Ovary (tissue), 9 donors: ENCODE data around the gene CIITA. TPM values are rescaled to one million over a fixed set of nuclear protein-coding genes. Genes with fewer than 3 reads are reported as not detected.

Source experiments
- DNase-seq, 5 donors: peaks; one replicate each; pipeline ENCODE4 v3.0.0-alpha.2; 2019 to 2020
- H3K27ac ChIP-seq, 2 donors: fragments of 200-600 bp; one replicate each; pipeline versions ENCODE4 v1.5.1 to v1.8.0; 2019 to 2022
- H3K27me3 ChIP-seq: fragments of 200-600 bp; one replicate; pipeline ENCODE4 v1.8.0; 2022
- H3K36me3 ChIP-seq: fragments of 200-600 bp; sonication (generic); one replicate; pipeline ENCODE4 v1.5.1; 2019
- H3K4me1 ChIP-seq: one replicate; pipeline ENCODE4 v1.8.1; 2013; ENCODE audit warnings: mild to moderate bottlenecking, moderate library complexity; ENCODE audit not compliant: insufficient read depth
- H3K4me3 ChIP-seq: fragments of 200-600 bp; sonication (generic); one replicate; pipeline ENCODE4 v1.5.1; 2017
- H3K9me3 ChIP-seq, 2 donors: fragments of 200-600 bp in 1 of 2; sonication (generic) in 1 of 2; one replicate each; pipeline versions ENCODE4 v1.5.1 to v1.8.1; 2013 to 2019; ENCODE audit warnings: mild to moderate bottlenecking in 1 of 2, moderate library complexity in 1 of 2
- CTCF ChIP-seq, 3 donors: fragments of 450-650 bp in 2 of 3; fragments of 200-600 bp in 1 of 3; IDR thresholded peaks; one replicate each; pipeline versions ENCODE4 v1.5.1 to v1.8.0; 2016 to 2022; ENCODE audit warnings: antibody characterized with exemption in 3 of 3, mild to moderate bottlenecking in 1 of 3
- EP300 ChIP-seq: sonication (generic); formaldehyde crosslinking; IDR thresholded peaks from one replicate; pipeline ENCODE4 v1.6.1; 2017; ENCODE audit warnings: antibody characterized with exemption
- POLR2A ChIP-seq: fragments of 450-650 bp; IDR thresholded peaks from one replicate; pipeline ENCODE4 v1.6.1; 2017; ENCODE audit warnings: antibody characterized with exemption, mild to moderate bottlenecking, moderate library complexity
- WGBS, 3 donors: extraction: QIAGEN DNeasy Blood & Tissue Kit in 1 of 3; methylation state at CpG; one replicate each; pipeline versions ENCODE4 v1.1.5 to v1.1.7; 2013 to 2017; 5-methylcytosine and 5-hydroxymethylcytosine counted together
- intact Hi-C, 4 donors: fragments of 100-400 bp; cut with DNase I; formaldehyde crosslinking; loops; one replicate each; pipeline versions ENCODE4 v1.11.0 to v1.15.1; 2022 to 2023
- polyA plus RNA-seq, 2 donors: library from polyadenylated mRNA; stranded (reverse); fragments of 200-250 nt in 1 of 2; fragments of 350-450 nt in 1 of 2; fragmentation: Illumina TruSeq in 1 of 2; extraction: RNeasy Lipid Tissue Mini Kit (QIAGEN cat#74804) in 1 of 2; gene quantifications; one replicate each; pipeline ENCODE4 v1.2.3, GENCODE V29; 2013 to 2014
- total RNA-seq, 7 donors: library from RNA; depleted of rRNA in 2 of 7; stranded (reverse); fragments of >200 nt in 2 of 7; fragmentation: NEBNext Ultra II Directional in 3 of 7; extraction: Animal tissue kit (Norgen Biotek cat#: 25700) in 3 of 7; gene quantifications; one replicate each; pipeline versions ENCODE4 v1.1.0 to v1.2.4, GENCODE V29; 2016 to 2023
- donor health status: DM: no; HTN: no; CAD: no; lungs with moderate emphysema.
- donor health status: DM: no; HTN: no; CAD: no.
- donor health status: Bipolar disorder and iron deficiency.
- donor health status: DM: yes; HTN: yes; CAD: no.
- donor health status: DM: no; HTN: no; CAD: no.
- donor health status: DM: yes; HTN: yes; CAD: no.

The CIITA gene
- total and polyA plus RNA-seq, 9 donors: 2.9 to 19.9 (median 7.2) TPM

- TF ChIP-seq EP300: no peak
- no peaks in the 10 kb centered on the region for H3K9me3 ChIP-seq
- intact Hi-C loops: loop anchor here in 3 of 4 donors (10.0 kb wide), 3 partner anchors 165 to 415 kb away; no protein-coding TSS in a partner anchor
- no peak for DNase-seq
- H3K27ac ChIP-seq: no peak overlapping the region
- 73 to 77% (median 75%) methylated on average over 15 of the region's 15 CpGs for WGBS, 3 donors
- no peaks in the 10 kb centered on the region for H3K4me1 ChIP-seq
- no peaks in the 10 kb centered on the region for H3K27me3 ChIP-seq
- H3K36me3 ChIP-seq: no peaks in the 10 kb centered on the region
- H3K4me3 ChIP-seq: no peak overlapping the region
These were observed 53.1 kb downstream of the CIITA start for GRCh38 chr16:10929853-10930754.

GRCh38 chr16:10930755-10931093, 53.7 kb downstream of the CIITA start:
- intact Hi-C loops: loop anchor here in 1 of 4 donors (10.0 kb wide), 1 partner anchor 176 kb away; no protein-coding TSS in a partner anchor
- WGBS, 3 donors: 69 to 77% (median 70%) methylated on average over 2 of the region's 2 CpGs
- peaks cover 2% of the 10 kb centered on the region for H3K4me1 ChIP-seq
- H3K27me3 ChIP-seq: no peaks in the 10 kb centered on the region
- no peak overlapping the region for H3K4me3 ChIP-seq
- no peak for DNase-seq
- H3K9me3 ChIP-seq: no peaks in the 10 kb centered on the region
- TF ChIP-seq EP300: no peak
- TF ChIP-seq POLR2A: no peak
- no peak for TF ChIP-seq CTCF (IDR thresholded peaks at IDR 0.05)
- H3K27ac ChIP-seq: no peak overlapping the region
- no peaks in the 10 kb centered on the region for H3K36me3 ChIP-seq

- Histone ChIP-seq H3K27ac (no peak overlapping the region), H3K27me3 (no peaks in the 10 kb centered on the region), H3K9me3 (no peaks in the 10 kb centered on the region), H3K4me3 (no peak overlapping the region), H3K4me1 (peaks cover 2% of the 10 kb centered on the region), H3K36me3 (no peaks in the 10 kb centered on the region)
- WGBS, 3 donors: 56 to 60% (median 56%) methylated on average over 7 of the region's 7 CpGs
- intact Hi-C loops: loop anchor here in 1 of 4 donors (10.0 kb wide), 1 partner anchor 176 kb away; no protein-coding TSS in a partner anchor
- no peak for DNase-seq
- no peak for TF ChIP-seq CTCF (IDR thresholded peaks at IDR 0.05)
- TF ChIP-seq POLR2A: no peak
- no peak for TF ChIP-seq EP300
These were observed 54.1 kb downstream of the CIITA start for GRCh38 chr16:10931134-10931533.

GRCh38 chr16:10931977-10932632, 55.1 kb downstream of the CIITA start:
- Histone ChIP-seq H3K27ac (no peak overlapping the region), H3K36me3 (no peaks in the 10 kb centered on the region), H3K27me3 (no peaks in the 10 kb centered on the region), H3K4me1 (peaks cover 2% of the 10 kb centered on the region), H3K9me3 (no peaks in the 10 kb centered on the region), H3K4me3 (no peak overlapping the region)
- intact Hi-C loops: loop anchor here in 1 of 4 donors (10.0 kb wide), 1 partner anchor 177 kb away; no protein-coding TSS in a partner anchor
- TF ChIP-seq POLR2A (no peak), EP300 (no peak), CTCF (IDR thresholded peaks at IDR 0.05) (no peak)
- no peak for DNase-seq
- 91 to 94% (median 93%) methylated on average over 11 of the region's 11 CpGs for WGBS, 3 donors
